NCI-H1092 treated with DMSO at 0.1 percent for 48 hours (cell line): ENCODE results near the gene XRCC5.

ENCODE experiments used
- DNase-seq: peaks from one replicate; lab custom pipeline; 2025; lab: John Stamatoyannopoulos, UW

The XRCC5 gene

DNA sequence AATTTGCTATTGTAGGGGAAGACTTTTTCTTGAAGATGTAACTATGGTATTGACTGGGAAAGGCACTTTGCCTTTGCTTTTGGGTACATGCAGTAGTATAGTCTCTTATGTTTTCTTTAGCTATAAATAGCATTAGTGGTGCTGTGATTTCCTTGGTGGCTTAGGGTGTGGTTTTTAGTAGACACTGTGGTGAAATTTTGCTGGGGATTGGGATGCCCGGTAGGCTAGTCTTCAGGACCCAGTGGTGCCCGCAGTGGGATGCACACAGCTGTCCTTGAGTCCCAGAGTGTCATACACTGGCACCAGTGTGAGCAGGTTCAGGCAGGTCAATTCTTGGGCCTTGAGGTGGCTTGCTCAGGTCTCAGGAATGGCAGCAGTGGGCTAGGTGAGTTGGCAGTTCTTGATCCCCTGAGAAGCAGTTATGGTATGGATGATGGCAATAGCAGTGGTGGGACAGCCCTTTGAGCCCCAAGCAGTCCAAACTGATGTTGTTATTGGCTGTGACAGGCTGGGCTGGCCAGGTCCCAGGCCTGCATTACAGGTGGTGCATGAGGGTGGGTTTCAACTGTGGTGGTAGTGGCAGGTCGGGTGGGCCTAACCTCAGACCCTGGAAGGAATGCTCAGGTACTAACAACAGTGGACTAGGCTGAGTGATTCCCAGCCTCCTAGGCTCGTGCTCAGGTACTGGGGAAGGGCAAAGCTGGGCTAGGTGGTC lies 124.3 kb downstream of the XRCC5 start:
- DNase-seq: no peak

- DNase-seq: no peak
Observed at GRCh38 chr2:216234106-216234505, 125.0 kb downstream of the XRCC5 start.

GRCh38 chr2:216235462-216235861 lies 126.3 kb downstream of the XRCC5 start:
- DNase-seq: peak; percentile 19

- DNase-seq: no peak
Observed at GRCh38 chr2:216235896-216236295, 126.7 kb downstream of the XRCC5 start.

GRCh38 chr2:216236486-216236885 lies 127.3 kb downstream of the XRCC5 start:
- no peak for DNase-seq

DNA sequence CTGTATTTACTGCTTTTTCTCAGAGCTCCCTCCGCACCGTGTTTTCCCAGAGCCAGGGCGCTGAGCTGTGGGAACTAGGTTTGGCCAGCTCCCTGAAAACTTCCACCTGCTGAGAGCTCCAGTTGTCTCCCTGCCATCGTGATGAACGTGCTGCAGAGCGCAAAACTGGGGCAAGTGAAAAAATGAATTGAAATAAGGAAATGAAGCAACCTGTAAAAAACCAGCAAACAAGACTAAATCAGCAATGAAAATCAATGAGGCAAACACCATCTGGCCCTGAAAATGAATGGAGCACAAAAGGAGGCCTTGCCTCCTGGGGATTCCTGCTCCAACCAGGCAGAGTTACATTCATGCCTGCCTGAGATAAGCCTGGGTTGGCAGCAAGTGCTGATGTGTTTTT lies 133.2 kb downstream of the XRCC5 start:
- peak; percentile 87 for DNase-seq

DNA sequence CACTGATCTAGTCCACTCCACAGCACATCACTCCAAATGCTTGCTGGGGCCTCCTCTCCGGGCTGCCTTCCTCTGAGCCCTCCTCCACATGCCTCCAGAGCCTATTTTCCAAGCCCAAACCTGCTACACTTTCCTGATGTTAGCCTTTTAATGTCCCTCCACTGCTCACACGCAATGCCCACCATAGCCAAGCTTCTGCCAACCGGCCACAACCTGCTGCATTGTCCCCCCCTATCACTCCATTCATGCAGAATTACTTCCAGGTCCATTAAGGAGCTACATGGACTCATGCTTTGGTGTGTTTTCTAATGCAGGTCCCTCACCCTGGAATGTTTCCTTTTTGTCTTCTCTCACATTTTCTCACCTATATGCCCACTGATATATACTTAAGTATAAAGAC lies 133.9 kb downstream of the XRCC5 start:
- DNase-seq: no peak

GRCh38 chr2:216245391-216245975 lies 136.3 kb downstream of the XRCC5 start:
- no peak for DNase-seq

DNA sequence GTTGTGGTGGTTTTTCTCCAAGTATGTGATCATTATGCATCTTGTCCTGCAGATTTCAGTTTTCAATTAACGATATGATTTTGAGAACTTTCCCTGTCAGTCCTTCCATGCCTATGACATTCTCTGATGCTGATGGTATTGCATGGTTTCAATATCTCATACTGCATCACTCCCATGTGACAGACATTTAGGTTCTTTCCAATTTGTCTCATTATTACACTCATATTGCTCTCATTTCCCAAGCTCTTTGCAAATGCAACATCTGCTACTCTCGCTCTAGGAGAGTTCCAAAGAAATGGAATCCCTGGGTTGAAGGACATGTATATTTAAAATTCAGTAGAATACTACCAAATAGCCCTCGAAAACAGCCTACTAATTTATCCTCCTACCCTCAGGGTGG lies 137.6 kb downstream of the XRCC5 start:
- DNase-seq: no peak
